Endothelial cell of umbilical vein (primary cell): ENCODE data around the gene LENEP. TPM values are rescaled to one million over a fixed set of nuclear protein-coding genes. Genes with fewer than 3 reads are reported as not detected.

Source experiments
- BruUV-seq: library from RNA; stranded (reverse); fragments of 400-500 nt; replicated peaks from 2 replicates; lab custom pipeline; 2021; lab: Mats Ljungman, UMichigan
- CTCF ChIA-PET: fragments of 300-600, 350-600 bp; sonication (Branson Sonifier 250); formaldehyde crosslinking; loops from one replicate; lab custom pipeline; 2021; ENCODE audit warnings: antibody characterized with exemption, inconsistent platforms; lab: Charles Lee
- POLR2A ChIA-PET: fragments of 300-600, 350-600 bp; sonication (Branson Sonifier 250); formaldehyde crosslinking; loops from one replicate; lab custom pipeline; 2021; ENCODE audit warnings: antibody characterized with exemption, inconsistent platforms; lab: Charles Lee
- DNase-seq: peaks from one replicate; pipeline ENCODE4 v3.0.0-alpha.2; 2011; ENCODE audit warnings: low read depth, low spot score
- FAIRE-seq: peaks from 2 replicates; lab custom pipeline; 2011; peaks lifted over from hg19 to GRCh38; lab: Jason Lieb, UNC
- H2AFZ ChIP-seq: 2 replicates; pipeline ENCODE4 v1.6.0; 2012; ENCODE audit warnings: low read depth, low read length, control low read depth, inconsistent platforms
- H3K27ac ChIP-seq: 2 replicates; pipeline ENCODE4 v1.5.1; 2011; ENCODE audit warnings: low read depth, mild to moderate bottlenecking, control low read depth, low read length, moderate library complexity; ENCODE audit not compliant: insufficient read depth
- H3K27me3 ChIP-seq, 2 experiments: 2 replicates each; pipeline versions ENCODE4 v1.6.0 to v1.6.1; 2011; ENCODE audit warnings: low read length in 2 of 2, mixed read lengths in 1 of 2; ENCODE audit not compliant: control insufficient read depth in 2 of 2, insufficient read depth in 2 of 2
- H3K36me3 ChIP-seq, 2 experiments: 2 replicates in 1 of 2; 3 replicates in 1 of 2; pipeline ENCODE4 v1.5.1; 2011; ENCODE audit warnings: low read length in 2 of 2, mild to moderate bottlenecking in 1 of 2, moderate library complexity in 1 of 2; ENCODE audit not compliant: control insufficient read depth in 2 of 2, insufficient read depth in 2 of 2; ENCODE audit errors: extremely low read depth in 1 of 2
- H3K4me1 ChIP-seq: 3 replicates; pipeline ENCODE4 v1.5.1; 2011; ENCODE audit warnings: mild to moderate bottlenecking, low read length; ENCODE audit not compliant: control insufficient read depth, insufficient read depth; ENCODE audit errors: extremely low read depth
- H3K4me2 ChIP-seq: 2 replicates; pipeline ENCODE4 v1.6.1; 2011; ENCODE audit warnings: low read length, control low read depth, mixed read lengths; ENCODE audit not compliant: insufficient read depth
- H3K4me3 ChIP-seq, 3 experiments: fragments of 200-600 bp in 1 of 3; sonication (generic), shearing (Covaris generic) in 1 of 3; replicated peaks in 1 of 3; 2 replicates each; pipeline ENCODE4 v1.5.1; 2011 to 2016; ENCODE audit warnings: control low read depth in 3 of 3, low read length in 3 of 3, mild to moderate bottlenecking in 2 of 3, inconsistent platforms in 1 of 3, low read depth in 1 of 3, moderate library complexity in 1 of 3; ENCODE audit not compliant: insufficient read depth in 1 of 3
- H3K79me2 ChIP-seq: 2 replicates; pipeline ENCODE4 v1.6.0; 2012; ENCODE audit warnings: low read length, inconsistent platforms; ENCODE audit not compliant: control insufficient read depth, insufficient read depth
- H3K9ac ChIP-seq: replicated peaks from 2 replicates; pipeline ENCODE3; 2011; ENCODE audit warnings: low read length, control low read depth; ENCODE audit not compliant: insufficient read depth; ENCODE audit errors: extremely low read depth
- H3K9me1 ChIP-seq: replicated peaks from 3 replicates; pipeline ENCODE4 v1.6.0; 2011; ENCODE audit warnings: mild to moderate bottlenecking, low read length; ENCODE audit not compliant: control insufficient read depth, insufficient read depth; ENCODE audit errors: extremely low read depth
- H3K9me3 ChIP-seq: replicated peaks from 2 replicates; pipeline ENCODE4 v1.5.1; 2012; ENCODE audit warnings: low read length, inconsistent platforms; ENCODE audit not compliant: control insufficient read depth, insufficient read depth
- H4K20me1 ChIP-seq: replicated peaks from 2 replicates; pipeline ENCODE3; 2011; ENCODE audit warnings: mild to moderate bottlenecking, low read length; ENCODE audit not compliant: control insufficient read depth, insufficient read depth; ENCODE audit errors: extremely low read depth
- EZH2 ChIP-seq: IDR thresholded peaks from 2 replicates; pipeline ENCODE4 v1.6.1; 2012; ENCODE audit warnings: borderline replicate concordance, low read depth, mild to moderate bottlenecking, moderate library complexity, low read length, inconsistent platforms; ENCODE audit not compliant: severe bottlenecking
- FOS ChIP-seq: IDR thresholded peaks from 2 replicates; pipeline ENCODE4 v1.6.1; 2011; ENCODE audit warnings: mild to moderate bottlenecking, low read length, moderate library complexity, borderline replicate concordance; ENCODE audit not compliant: insufficient read depth
- GATA2 ChIP-seq: IDR thresholded peaks from 2 replicates; pipeline ENCODE4 v1.7.0; 2011; ENCODE audit warnings: low read depth, mild to moderate bottlenecking, moderate library complexity, mixed read lengths, low read length; ENCODE audit not compliant: insufficient read length, insufficient read depth
- JUN ChIP-seq: IDR thresholded peaks from 2 replicates; pipeline ENCODE4 v1.6.1; 2011; ENCODE audit warnings: borderline replicate concordance, low read depth; ENCODE audit not compliant: insufficient read length, insufficient read depth
- MYC ChIP-seq: IDR thresholded peaks from one replicate; pipeline ENCODE4 v1.6.1; 2011; ENCODE audit warnings: mild to moderate bottlenecking, low read depth, low read length
- POLR2A ChIP-seq: IDR thresholded peaks from 2 replicates; pipeline ENCODE4 v1.6.1; 2012; ENCODE audit warnings: low read depth, mild to moderate bottlenecking, control low read depth, low read length
- POLR2AphosphoS5 ChIP-seq: IDR thresholded peaks from 2 replicates; pipeline ENCODE4 v1.6.1; 2012; ENCODE audit warnings: low read depth, mild to moderate bottlenecking, control low read depth, low read length, moderate library complexity; ENCODE audit not compliant: insufficient read depth
- dilution Hi-C: fragments of 300-500 bp; cut with MboI; formaldehyde crosslinking; loops from one replicate; pipeline ENCODE4 v1.15.0; 2019; ENCODE audit warnings: low sequenced_read_pairs; ENCODE audit not compliant: extremely low pct_ligation_motif_present
- intact Hi-C: fragments of 100-400 bp; cut with micrococcal nuclease; formaldehyde crosslinking; loops from one replicate; pipeline ENCODE4 v1.10.0; 2022
- polyA plus RNA-seq, 4 experiments: library from polyadenylated mRNA; depleted of rRNA in 3 of 4; stranded (reverse) in 3 of 4; unstranded in 1 of 4; fragments of >200 nt; gene quantifications; 2 replicates each; pipeline versions ENCODE4 v1.2.1 to v1.2.3, GENCODE V29; 2011 to 2012; ENCODE audit warnings: missing spikeins in 1 of 4
- total RNA-seq: library from RNA; stranded (reverse); gene quantifications from 2 replicates; pipeline ENCODE4 v1.2.3, GENCODE V29; 2021
- TF ChIP-seq, protein P1 (sequence below): IDR thresholded peaks from 2 replicates; pipeline ENCODE4 v1.6.1; 2011; ENCODE audit not compliant: insufficient read depth, insufficient read length
- TF ChIP-seq, protein P2 (sequence below), 2 donors: IDR thresholded peaks; 1 replicate in 1 of 2; 2 replicates in 1 of 2; pipeline ENCODE4 v1.5.1; 2011; ENCODE audit warnings: low read length in 2 of 2, mild to moderate bottlenecking in 2 of 2, moderate library complexity in 2 of 2, control low read depth in 1 of 2, inconsistent platforms in 1 of 2, low read depth in 1 of 2; ENCODE audit not compliant: insufficient read depth in 1 of 2; ENCODE audit errors: extremely low read depth in 1 of 2

Gene LENEP
- total and polyA plus RNA-seq, 2 donors (not counting 3 experiments of a cell fraction or from before 2014, with no cell fraction given), result 0.64 TPM; not detected in 1

DNA sequence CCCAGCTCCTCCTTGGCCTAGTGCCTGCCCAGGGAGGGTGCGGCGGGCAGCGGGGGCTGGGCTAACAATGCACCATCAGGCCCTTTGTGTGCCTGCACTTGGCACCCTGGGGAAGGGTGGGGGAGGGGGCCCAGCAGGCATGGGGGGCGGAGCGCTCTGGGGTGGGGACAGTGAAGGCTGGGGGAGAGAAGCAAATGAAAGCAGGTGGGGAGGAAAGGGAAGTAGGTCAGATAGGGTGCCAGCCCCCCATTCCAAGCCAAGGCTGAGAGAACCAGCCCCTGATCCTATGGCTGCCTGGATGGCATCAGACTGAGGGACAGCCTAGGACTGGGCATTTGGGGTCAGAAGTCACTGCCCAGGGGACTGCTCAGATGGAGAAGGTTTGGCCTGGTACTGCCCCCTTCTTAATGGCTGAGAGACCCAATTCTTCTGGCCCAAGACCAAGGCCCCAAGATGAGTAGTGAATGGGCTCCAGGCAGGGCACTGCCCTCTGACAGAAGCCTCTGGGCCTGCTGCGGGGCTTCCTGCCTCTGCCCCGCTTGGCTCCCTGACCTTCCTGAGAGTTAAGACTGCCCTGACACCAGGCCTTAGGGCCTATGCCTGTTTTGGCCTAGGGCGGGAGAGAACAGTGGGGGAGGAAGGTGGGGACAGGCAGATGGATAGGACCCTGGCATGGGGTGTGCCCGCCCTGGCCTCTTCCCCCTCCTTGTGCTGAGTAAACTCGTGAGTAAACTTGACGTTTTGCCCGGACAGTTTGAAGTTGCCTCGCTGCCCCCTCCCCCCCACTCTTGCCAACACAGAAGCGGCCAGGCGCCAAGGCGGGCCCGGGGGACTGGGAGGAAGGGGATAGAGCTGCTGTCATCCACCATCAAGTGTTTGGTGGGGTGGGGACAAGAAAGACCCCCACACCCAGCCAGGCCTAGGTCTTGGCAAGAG is 12.0 kb downstream of the LENEP start:
- dilution Hi-C loops, result no loop called here
- FAIRE-seq (no peak), DNase-seq (no peak)
- TF ChIP-seq JUN, result no peak
- TF ChIP-seq POLR2A, result no peak
- TF ChIP-seq, protein P1, sequence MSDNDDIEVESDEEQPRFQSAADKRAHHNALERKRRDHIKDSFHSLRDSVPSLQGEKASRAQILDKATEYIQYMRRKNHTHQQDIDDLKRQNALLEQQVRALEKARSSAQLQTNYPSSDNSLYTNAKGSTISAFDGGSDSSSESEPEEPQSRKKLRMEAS, result no peak
- no peak for TF ChIP-seq MYC
- TF ChIP-seq POLR2AphosphoS5, result no peak
- TF ChIP-seq, protein P2, sequence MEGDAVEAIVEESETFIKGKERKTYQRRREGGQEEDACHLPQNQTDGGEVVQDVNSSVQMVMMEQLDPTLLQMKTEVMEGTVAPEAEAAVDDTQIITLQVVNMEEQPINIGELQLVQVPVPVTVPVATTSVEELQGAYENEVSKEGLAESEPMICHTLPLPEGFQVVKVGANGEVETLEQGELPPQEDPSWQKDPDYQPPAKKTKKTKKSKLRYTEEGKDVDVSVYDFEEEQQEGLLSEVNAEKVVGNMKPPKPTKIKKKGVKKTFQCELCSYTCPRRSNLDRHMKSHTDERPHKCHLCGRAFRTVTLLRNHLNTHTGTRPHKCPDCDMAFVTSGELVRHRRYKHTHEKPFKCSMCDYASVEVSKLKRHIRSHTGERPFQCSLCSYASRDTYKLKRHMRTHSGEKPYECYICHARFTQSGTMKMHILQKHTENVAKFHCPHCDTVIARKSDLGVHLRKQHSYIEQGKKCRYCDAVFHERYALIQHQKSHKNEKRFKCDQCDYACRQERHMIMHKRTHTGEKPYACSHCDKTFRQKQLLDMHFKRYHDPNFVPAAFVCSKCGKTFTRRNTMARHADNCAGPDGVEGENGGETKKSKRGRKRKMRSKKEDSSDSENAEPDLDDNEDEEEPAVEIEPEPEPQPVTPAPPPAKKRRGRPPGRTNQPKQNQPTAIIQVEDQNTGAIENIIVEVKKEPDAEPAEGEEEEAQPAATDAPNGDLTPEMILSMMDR (IDR thresholded peaks at IDR 0.05; ENCODE audit: extremely low read depth in 1 of 2, insufficient read depth in 1 of 2, low read depth in 1 of 2, low read length in 2 of 2), result no peak
- TF ChIP-seq FOS, result no peak
- no peak for TF ChIP-seq EZH2
- no peak for TF ChIP-seq GATA2
- Histone ChIP-seq H3K9me1 (no peaks in the 10 kb centered on the region), H3K9ac (no peak overlapping the region), H3K4me3 (no peak overlapping the region), H3K27ac (no peak overlapping the region), H3K36me3 (no peaks in the 10 kb centered on the region), H4K20me1 (no peaks in the 10 kb centered on the region), H3K4me2 (no peak overlapping the region), H3K9me3 (no peaks in the 10 kb centered on the region), H2AFZ (no peak overlapping the region), H3K4me1 (peaks cover 17% of the 10 kb centered on the region), H3K27me3 (no peaks in the 10 kb centered on the region), H3K79me2 (peaks cover 16% of the 10 kb centered on the region)
- intact Hi-C loops, result no loop called here
- CTCF ChIA-PET, result interaction anchor here (1.1 to 6.5 kb wide), 4 partner anchors 9 to 39 kb away, joined by 3 to 87 read pairs (median 24); no protein-coding TSS in a partner anchor
- POLR2A ChIA-PET, result interaction anchor here (0.6 kb wide), 2 partner anchors 10 to 1114 kb away, joined by 4 to 6 read pairs; no protein-coding TSS in a partner anchor
- no TSS peak for BruUV-seq
